ENCODE data around the gene CD274.

- TF ChIP-seq POLR2A (IDR thresholded peaks at IDR 0.05; ENCODE audit: low read length) (no peak), GATA1 (IDR thresholded peaks at IDR 0.05; ENCODE audit: low read depth, low read length) (no peak)
Observed at GRCh38 chr9:5515261-5515650, 64.9 kb downstream of the CD274 start.
